GM21360 (cell line): ENCODE measurements around the gene TBC1D24.
"Not testable (repeated sequence)": the region's sequence is repeated elsewhere in the genome, so short reads cannot be mapped to it uniquely, and the experiment has no call there.

Experiments used
- ATAC-seq: cut with Tn5 transposase; IDR thresholded peaks from one replicate; pipeline ENCODE4 v1.9.1; 2021; ENCODE audit warnings: mild to moderate bottlenecking, moderate library complexity; ENCODE audit not compliant: unreplicated experiment

TBC1D24 gene

GRCh38 chr16:2554709-2555425, 79.9 kb downstream of the TBC1D24 start:
- not testable (repeated sequence) for ATAC-seq
